NCI-H1417 (cell line): ENCODE results near the gene ARRDC2.

Experiments
- DNase-seq, 3 experiments: peaks; one replicate each; lab custom pipeline; 2025; lab: John Stamatoyannopoulos, UW

The ARRDC2 gene

GRCh38 chr19:18058208-18059009 lies 50.4 kb downstream of the ARRDC2 start:
- DNase-seq, result peak; percentile 22 to 81 (median 61)

- DNase-seq, result no peak
These were observed 51.3 kb downstream of the ARRDC2 start for GRCh38 chr19:18059297-18059696.

GRCh38 chr19:18059902-18060301 lies 51.9 kb downstream of the ARRDC2 start:
- DNase-seq, result no peak

- DNase-seq, result no peak
These were observed 52.5 kb downstream of the ARRDC2 start for GRCh38 chr19:18060472-18060871.

- DNase-seq, result peak; percentile 71 to 91 (median 89)
These were observed 54.1 kb downstream of the ARRDC2 start for GRCh38 chr19:18062028-18062427.

GRCh38 chr19:18063463-18063862 lies 55.5 kb downstream of the ARRDC2 start:
- no peak for DNase-seq
